Testis (tissue), 2 donors: ENCODE results near the gene SINHCAF.

Source experiments
- POLR2A ChIP-seq: fragments of 450-650 bp; IDR thresholded peaks from one replicate; pipeline ENCODE4 v1.6.1; 2017; ENCODE audit warnings: antibody characterized with exemption, mild to moderate bottlenecking, moderate library complexity
- TF ChIP-seq, protein P1 (sequence below), 3 experiments: fragments of 450-650 bp in 2 of 3; fragments of 200-600 bp in 1 of 3; sonication (generic) in 1 of 3; IDR thresholded peaks; one replicate each; pipeline ENCODE4 v1.5.1; 2016 to 2019; ENCODE audit warnings: antibody characterized with exemption in 3 of 3, mild to moderate bottlenecking in 2 of 3, moderate library complexity in 1 of 3

DNA sequence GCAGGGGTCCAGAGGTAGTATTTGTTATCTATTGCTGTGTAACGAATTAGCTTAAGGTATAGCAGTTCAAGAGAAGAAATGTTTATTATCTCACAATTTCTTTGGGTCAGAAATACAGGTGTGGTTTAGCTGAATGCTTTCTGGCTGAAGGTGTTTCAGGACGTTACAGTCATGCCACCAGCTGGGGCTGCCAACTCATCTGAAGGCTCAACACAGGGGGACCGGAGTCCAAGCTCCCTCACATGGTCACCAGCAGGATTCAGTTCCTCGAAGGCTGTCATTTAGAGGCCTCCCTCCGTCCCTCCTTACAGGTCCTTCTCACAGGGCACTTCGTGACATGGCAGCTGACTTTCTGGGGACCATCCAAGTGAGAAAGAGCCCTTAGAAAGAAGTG lies 37.5 kb upstream of the SINHCAF start:
- TF ChIP-seq, protein P1, sequence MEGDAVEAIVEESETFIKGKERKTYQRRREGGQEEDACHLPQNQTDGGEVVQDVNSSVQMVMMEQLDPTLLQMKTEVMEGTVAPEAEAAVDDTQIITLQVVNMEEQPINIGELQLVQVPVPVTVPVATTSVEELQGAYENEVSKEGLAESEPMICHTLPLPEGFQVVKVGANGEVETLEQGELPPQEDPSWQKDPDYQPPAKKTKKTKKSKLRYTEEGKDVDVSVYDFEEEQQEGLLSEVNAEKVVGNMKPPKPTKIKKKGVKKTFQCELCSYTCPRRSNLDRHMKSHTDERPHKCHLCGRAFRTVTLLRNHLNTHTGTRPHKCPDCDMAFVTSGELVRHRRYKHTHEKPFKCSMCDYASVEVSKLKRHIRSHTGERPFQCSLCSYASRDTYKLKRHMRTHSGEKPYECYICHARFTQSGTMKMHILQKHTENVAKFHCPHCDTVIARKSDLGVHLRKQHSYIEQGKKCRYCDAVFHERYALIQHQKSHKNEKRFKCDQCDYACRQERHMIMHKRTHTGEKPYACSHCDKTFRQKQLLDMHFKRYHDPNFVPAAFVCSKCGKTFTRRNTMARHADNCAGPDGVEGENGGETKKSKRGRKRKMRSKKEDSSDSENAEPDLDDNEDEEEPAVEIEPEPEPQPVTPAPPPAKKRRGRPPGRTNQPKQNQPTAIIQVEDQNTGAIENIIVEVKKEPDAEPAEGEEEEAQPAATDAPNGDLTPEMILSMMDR (IDR thresholded peaks at IDR 0.05), result no peak
- TF ChIP-seq POLR2A, result no peak
